ENCODE measurements around the gene SRRM5.
"Not testable (repeated sequence)": the region's sequence is repeated elsewhere in the genome, so short reads cannot be mapped to it uniquely, and the experiment has no call there.

SRRM5 gene

GRCh38 chr19:43628646-43629326 lies 16.9 kb downstream of the SRRM5 start:
- H3K27ac ChIP-seq: no peak overlapping the region
- TF ChIP-seq CTCF (conservative IDR thresholded peaks at IDR 0.05) (no peak), ZFX (IDR thresholded peaks at IDR 0.05) (no peak)

- H3K27ac ChIP-seq: no peak overlapping the region
- no peak for TF ChIP-seq CTCF (conservative IDR thresholded peaks at IDR 0.05)
- TF ChIP-seq ZFX (IDR thresholded peaks at IDR 0.05): no peak
These were observed 19.6 kb downstream of the SRRM5 start for GRCh38 chr19:43631491-43631890.

- H3K27ac ChIP-seq: no peak overlapping the region
- TF ChIP-seq CTCF (conservative IDR thresholded peaks at IDR 0.05): no peak
- TF ChIP-seq ZFX (IDR thresholded peaks at IDR 0.05): no peak
These were observed 21.6 kb downstream of the SRRM5 start for GRCh38 chr19:43633520-43633919.

GRCh38 chr19:43634068-43634467 lies 22.2 kb downstream of the SRRM5 start:
- H3K27ac ChIP-seq: no peak overlapping the region
- TF ChIP-seq CTCF (conservative IDR thresholded peaks at IDR 0.05): no peak
- TF ChIP-seq ZFX (IDR thresholded peaks at IDR 0.05): no peak

GRCh38 chr19:43634506-43634871 lies 22.6 kb downstream of the SRRM5 start:
- H3K27ac ChIP-seq: no peak overlapping the region
- TF ChIP-seq ZFX (IDR thresholded peaks at IDR 0.05) (no peak), CTCF (conservative IDR thresholded peaks at IDR 0.05) (no peak)

- no peak for TF ChIP-seq CTCF (conservative IDR thresholded peaks at IDR 0.05)
- TF ChIP-seq ZFX (IDR thresholded peaks at IDR 0.05): no peak
- no peak overlapping the region for H3K27ac ChIP-seq
These were observed 23.1 kb downstream of the SRRM5 start for GRCh38 chr19:43634872-43635560.

GRCh38 chr19:43635561-43635940 lies 23.7 kb downstream of the SRRM5 start:
- H3K27ac ChIP-seq: not testable (repeated sequence)

All from C4-2B (cell line).